IMR-90 (cell line): Measurements from ENCODE around the gene EPS15. TPM values are rescaled to one million over a fixed set of nuclear protein-coding genes. Genes with fewer than 3 reads are reported as not detected.

Experiments used
- ATAC-seq: fragments of 200-7000 bp; cut with Tn5 transposase; 2 replicates; pipeline ENCODE4 v1.9.1; 2020; ENCODE audit warnings: low read depth, mild to moderate bottlenecking, moderate library complexity
- BruUV-seq: library from RNA; stranded (reverse); fragments of 400-500 nt; replicated peaks from 2 replicates; lab custom pipeline; 2021; lab: Mats Ljungman, UMichigan
- CTCF ChIA-PET: fragments of 300-600 bp; formaldehyde crosslinking; extraction: SDS; loops from one replicate; lab custom pipeline; 2021; ENCODE audit warnings: antibody characterized with exemption; lab: Yijun Ruan, JAX
- POLR2A ChIA-PET: fragments of 300-600 bp; sonication (Branson Sonifier 250); formaldehyde crosslinking; loops from one replicate; lab custom pipeline; 2022; ENCODE audit warnings: antibody characterized with exemption; ENCODE audit not compliant: unreplicated experiment; lab: Charles Lee
- DNase-seq: peaks from one replicate; pipeline ENCODE4 v3.0.0; 2013
- H2AFZ ChIP-seq: replicated peaks from 2 replicates; pipeline ENCODE3; 2013; ENCODE audit warnings: low read length, mild to moderate bottlenecking; ENCODE audit not compliant: poor library complexity
- H2AK5ac ChIP-seq: 2 replicates; pipeline ENCODE4 v1.6.1; 2013; ENCODE audit warnings: low read depth, low read length, inconsistent platforms
- H2AK9ac ChIP-seq: replicated peaks from 2 replicates; pipeline ENCODE3; 2013; ENCODE audit warnings: mild to moderate bottlenecking, low read depth, low read length, moderate library complexity; ENCODE audit not compliant: poor library complexity
- H2BK120ac ChIP-seq: 2 replicates; pipeline ENCODE4 v1.6.1; 2013; ENCODE audit warnings: low read depth, low read length, inconsistent platforms
- H2BK15ac ChIP-seq: 3 replicates; pipeline ENCODE4 v1.6.1; 2013; ENCODE audit warnings: low read depth, low read length, inconsistent platforms
- H2BK20ac ChIP-seq: 2 replicates; pipeline ENCODE4 v1.6.1; 2013; ENCODE audit warnings: low read depth, mild to moderate bottlenecking, inconsistent platforms, low read length, moderate library complexity
- H2BK5ac ChIP-seq: 2 replicates; pipeline ENCODE4 v1.6.1; 2013; ENCODE audit warnings: mild to moderate bottlenecking, low read depth, low read length, inconsistent platforms; ENCODE audit not compliant: poor library complexity, severe bottlenecking
- H3K14ac ChIP-seq: replicated peaks from 2 replicates; pipeline ENCODE4 v1.6.1; 2013; ENCODE audit warnings: low read depth, low read length, inconsistent platforms
- H3K18ac ChIP-seq: 2 replicates; pipeline ENCODE4 v1.6.1; 2013; ENCODE audit warnings: low read depth, low read length, control low read depth
- H3K23ac ChIP-seq: 2 replicates; pipeline ENCODE4 v1.6.1; 2013; ENCODE audit warnings: low read depth, low read length, inconsistent platforms
- H3K27ac ChIP-seq: 2 replicates; pipeline ENCODE4 v1.5.1; 2013; ENCODE audit warnings: mild to moderate bottlenecking, control low read depth, low read length; ENCODE audit not compliant: insufficient read depth
- H3K27me3 ChIP-seq: 2 replicates; pipeline ENCODE4 v1.6.1; 2013; ENCODE audit warnings: low read length; ENCODE audit not compliant: control insufficient read depth, insufficient read depth
- H3K36me3 ChIP-seq: 2 replicates; pipeline ENCODE4 v1.6.1; 2013; ENCODE audit warnings: low read length, mixed read lengths; ENCODE audit not compliant: control insufficient read depth, insufficient read depth
- H3K4ac ChIP-seq: 2 replicates; pipeline ENCODE4 v1.6.1; 2013; ENCODE audit warnings: low read depth, low read length, inconsistent platforms
- H3K4me1 ChIP-seq: 2 replicates; pipeline ENCODE4 v1.6.1; 2013; ENCODE audit warnings: low read length, mixed read lengths; ENCODE audit not compliant: control insufficient read depth, insufficient read depth
- H3K4me2 ChIP-seq: 2 replicates; pipeline ENCODE4 v1.6.1; 2013; ENCODE audit warnings: low read depth, mild to moderate bottlenecking, control low read depth, low read length, moderate library complexity
- H3K4me3 ChIP-seq: 2 replicates; pipeline ENCODE4 v1.5.1; 2013; ENCODE audit warnings: low read depth, mild to moderate bottlenecking, control low read depth, low read length, moderate library complexity; ENCODE audit not compliant: insufficient read depth
- H3K56ac ChIP-seq: 2 replicates; pipeline ENCODE4 v1.6.1; 2013; ENCODE audit warnings: low read length, inconsistent platforms; ENCODE audit not compliant: insufficient read depth; ENCODE audit errors: extremely low read depth
- H3K79me1 ChIP-seq, 2 experiments: 2 replicates each; pipeline ENCODE4 v1.6.1; 2013; ENCODE audit warnings: low read length in 2 of 2, inconsistent platforms in 1 of 2, low read depth in 1 of 2
- H3K9ac ChIP-seq: 2 replicates; pipeline ENCODE4 v1.6.1; 2013; ENCODE audit warnings: low read depth, low read length, control low read depth
- H3K9me1 ChIP-seq: 2 replicates; pipeline ENCODE4 v1.6.1; 2013; ENCODE audit warnings: low read length, inconsistent platforms; ENCODE audit not compliant: insufficient read depth
- H3K9me3 ChIP-seq: 2 replicates; pipeline ENCODE4 v1.6.1; 2013; ENCODE audit warnings: low read length; ENCODE audit not compliant: control insufficient read depth, insufficient read depth
- H4K20me1 ChIP-seq: 2 replicates; pipeline ENCODE4 v1.6.1; 2013; ENCODE audit warnings: low read length, inconsistent platforms; ENCODE audit not compliant: insufficient read depth
- H4K5ac ChIP-seq: 2 replicates; pipeline ENCODE4 v1.6.1; 2013; ENCODE audit warnings: mild to moderate bottlenecking, low read depth, low read length, control low read depth
- H4K8ac ChIP-seq, 2 experiments: 2 replicates each; pipeline ENCODE4 v1.6.1; 2013; ENCODE audit warnings: low read depth in 2 of 2, low read length in 2 of 2, control low read depth in 1 of 2, inconsistent platforms in 1 of 2
- H4K91ac ChIP-seq: 2 replicates; pipeline ENCODE4 v1.6.1; 2013; ENCODE audit warnings: low read depth, low read length, inconsistent platforms; ENCODE audit not compliant: insufficient read depth
- CHD1 ChIP-seq: IDR thresholded peaks from 2 replicates; pipeline ENCODE4 v1.6.1; 2012; ENCODE audit warnings: low read depth, low read length, improper control_type of control experiment
- ELK1 ChIP-seq: fragments of 150-350 bp; IDR thresholded peaks from 2 replicates; pipeline ENCODE4 v1.6.1; 2016; ENCODE audit warnings: low read depth, mild to moderate bottlenecking, low read length, moderate library complexity, borderline replicate concordance
- FOS ChIP-seq: fragments of 150-350 bp; IDR thresholded peaks from 2 replicates; pipeline ENCODE4 v1.6.1; 2016; ENCODE audit warnings: low read depth, low read length
- MAFK ChIP-seq: IDR thresholded peaks from 2 replicates; pipeline ENCODE4 v1.6.1; 2012; ENCODE audit warnings: low read depth, low read length, improper control_type of control experiment
- MXI1 ChIP-seq: IDR thresholded peaks from 2 replicates; pipeline ENCODE4 v1.6.1; 2012; ENCODE audit warnings: low read depth, mild to moderate bottlenecking, low read length, moderate library complexity, borderline replicate concordance
- POLR2A ChIP-seq: IDR thresholded peaks from 2 replicates; pipeline ENCODE4 v1.6.1; 2012; ENCODE audit warnings: mild to moderate bottlenecking, low read depth, low read length
- RFX5 ChIP-seq: IDR thresholded peaks from 2 replicates; pipeline ENCODE4 v1.8.0; 2012; ENCODE audit warnings: low read depth, mild to moderate bottlenecking, low read length, moderate library complexity
- WGBS, 2 experiments: methylation state at CpG; one replicate each; pipeline versions ENCODE4 v1.1.5 to v1.1.7; 2013; ENCODE audit warnings: missing lambda C conversion rate in 2 of 2; ENCODE audit not compliant: insufficient read length in 1 of 2; ENCODE audit errors: extremely low coverage in 2 of 2; 5-methylcytosine and 5-hydroxymethylcytosine counted together
- dilution Hi-C: fragments of 300-500 bp; cut with HindIII; formaldehyde crosslinking; loops from one replicate; pipeline ENCODE4 v1.14.3; 2018; ENCODE audit warnings: low sequenced_read_pairs; ENCODE audit not compliant: unreplicated experiment
- in situ Hi-C: fragments of 300-500 bp; cut with MboI; formaldehyde crosslinking; loops from 3 replicates; pipeline ENCODE4 v1.14.3; 2019; ENCODE audit warnings: low sequenced_read_pairs, inconsistent platforms, mixed read lengths
- intact Hi-C: fragments of 100-400 bp; cut with micrococcal nuclease; formaldehyde crosslinking; loops from 2 replicates; pipeline ENCODE4 v1.10.0; 2022
- polyA plus RNA-seq, 3 experiments: library from polyadenylated mRNA; depleted of rRNA; stranded (reverse); fragments of >200 nt; gene quantifications; 2 replicates each; pipeline ENCODE4 v1.2.3, GENCODE V29; 2012; ENCODE audit warnings: low replicate concordance in 1 of 3
- total RNA-seq: library from RNA; depleted of rRNA; stranded (reverse); fragments of >200 nt; gene quantifications from 2 replicates; pipeline ENCODE4 v1.2.3, GENCODE V29; 2012

EPS15 gene
- total and polyA plus RNA-seq, 2 of the 4 experiments (the other 2 are of a cell fraction) = 17.6 to 38.0 TPM

- H2AK5ac ChIP-seq = no peak overlapping the region
- 89% methylated on average over 3 of the region's 7 CpGs; no CpG with 5 or more reads in 1 of the 2 experiments for WGBS, 2 experiments
- no peak overlapping the region for H3K18ac ChIP-seq
- DNase-seq (no peak), ATAC-seq (no peak)
- no peak overlapping the region for H3K4me3 ChIP-seq
- H4K91ac ChIP-seq = no peak overlapping the region
- no peak overlapping the region for H3K4me2 ChIP-seq
- no peaks in the 10 kb centered on the region for H4K20me1 ChIP-seq
- no peak overlapping the region for H2BK15ac ChIP-seq
- no peaks in the 10 kb centered on the region for H3K79me1 ChIP-seq
- no peaks in the 10 kb centered on the region; the same call in 1 of the 2 replicates for H3K9me3 ChIP-seq
- H2BK5ac ChIP-seq = no peak overlapping the region
- H3K9ac ChIP-seq = no peak overlapping the region
- H3K36me3 ChIP-seq = no peaks in the 10 kb centered on the region
- H2AFZ ChIP-seq = no peak overlapping the region
- no peak overlapping the region for H3K4ac ChIP-seq
- H2AK9ac ChIP-seq = no peak overlapping the region
- H4K8ac ChIP-seq = no peak overlapping the region
- peaks cover under 1% of the 10 kb centered on the region; the same call in 1 of the 2 replicates for H3K27me3 ChIP-seq
- no peak overlapping the region for H2BK20ac ChIP-seq
- H3K4me1 ChIP-seq = peaks cover 8% of the 10 kb centered on the region
- in situ Hi-C loops (no loop called here), intact Hi-C loops (no loop called here), dilution Hi-C loops (no loop called here)
- H3K56ac ChIP-seq = no peak overlapping the region
- no peak overlapping the region for H2BK120ac ChIP-seq
- peaks cover 11% of the 10 kb centered on the region for H3K9me1 ChIP-seq
- CTCF ChIA-PET = no interaction called here
- no peak overlapping the region for H3K27ac ChIP-seq
- no peak overlapping the region for H4K5ac ChIP-seq
- POLR2A ChIA-PET = no interaction called here
- BruUV-seq = no TSS peak
- no peak for TF ChIP-seq POLR2A
- TF ChIP-seq RFX5 = no peak
- TF ChIP-seq MXI1 = no peak
- no peak for TF ChIP-seq FOS
- TF ChIP-seq ELK1 = no peak
- no peak for TF ChIP-seq CHD1
- TF ChIP-seq MAFK = no peak
- H3K14ac ChIP-seq = no peak overlapping the region
- no peak overlapping the region for H3K23ac ChIP-seq
Observed at GRCh38 chr1:51317798-51318197, 201.3 kb downstream of the EPS15 start.
